DLD1 (cell line): ENCODE data around the gene CTTNBP2NL.
"Not testable (repeated sequence)": the region's sequence is repeated elsewhere in the genome, so short reads cannot be mapped to it uniquely, and the experiment has no call there.

Experiments used
- in situ Hi-C: cut with HindIII; loops from 2 replicates; pipeline ENCODE4 v1.10.0; 2017; ENCODE audit warnings: low sequenced_read_pairs

The CTTNBP2NL gene

DNA sequence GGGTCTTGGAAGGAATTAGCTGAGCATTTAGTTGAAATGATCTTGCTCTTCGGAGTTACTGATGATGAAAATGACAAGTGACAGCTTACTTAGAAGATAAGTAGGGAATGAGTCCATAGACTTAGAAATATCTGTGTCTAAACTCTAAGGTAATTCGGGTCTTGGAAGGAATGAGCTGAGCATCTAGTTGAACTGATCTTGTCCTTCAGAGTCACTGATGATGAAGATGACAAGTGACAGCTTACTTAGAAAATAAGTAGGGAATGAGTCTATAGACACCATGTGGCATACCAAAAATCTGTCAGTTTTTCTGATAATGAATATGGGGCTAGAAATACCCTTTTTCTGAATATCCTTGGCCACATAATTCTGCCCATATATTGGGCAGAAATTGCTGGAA lies 14.7 kb downstream of the CTTNBP2NL start:
- in situ Hi-C loops: no loop called here

DNA sequence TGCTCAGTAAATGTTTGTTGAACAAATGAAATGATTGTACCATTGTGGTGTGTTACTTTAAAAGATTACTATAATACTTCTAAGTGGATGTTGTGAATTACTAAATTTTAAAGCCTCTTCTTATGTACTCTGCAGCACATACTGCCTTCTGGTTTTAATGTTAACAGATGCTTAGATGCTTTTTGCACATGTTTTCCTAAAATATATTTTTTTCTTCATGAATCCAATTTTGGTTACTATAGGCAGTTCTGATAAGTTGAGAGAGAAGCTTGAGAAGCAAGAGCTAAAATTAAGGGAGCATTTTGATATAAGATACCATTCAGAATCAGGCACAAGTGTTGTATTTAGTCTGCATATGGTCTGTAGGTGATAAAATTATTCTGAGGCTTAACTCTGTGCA lies 21.3 kb downstream of the CTTNBP2NL start:
- in situ Hi-C loops: no loop called here

DNA sequence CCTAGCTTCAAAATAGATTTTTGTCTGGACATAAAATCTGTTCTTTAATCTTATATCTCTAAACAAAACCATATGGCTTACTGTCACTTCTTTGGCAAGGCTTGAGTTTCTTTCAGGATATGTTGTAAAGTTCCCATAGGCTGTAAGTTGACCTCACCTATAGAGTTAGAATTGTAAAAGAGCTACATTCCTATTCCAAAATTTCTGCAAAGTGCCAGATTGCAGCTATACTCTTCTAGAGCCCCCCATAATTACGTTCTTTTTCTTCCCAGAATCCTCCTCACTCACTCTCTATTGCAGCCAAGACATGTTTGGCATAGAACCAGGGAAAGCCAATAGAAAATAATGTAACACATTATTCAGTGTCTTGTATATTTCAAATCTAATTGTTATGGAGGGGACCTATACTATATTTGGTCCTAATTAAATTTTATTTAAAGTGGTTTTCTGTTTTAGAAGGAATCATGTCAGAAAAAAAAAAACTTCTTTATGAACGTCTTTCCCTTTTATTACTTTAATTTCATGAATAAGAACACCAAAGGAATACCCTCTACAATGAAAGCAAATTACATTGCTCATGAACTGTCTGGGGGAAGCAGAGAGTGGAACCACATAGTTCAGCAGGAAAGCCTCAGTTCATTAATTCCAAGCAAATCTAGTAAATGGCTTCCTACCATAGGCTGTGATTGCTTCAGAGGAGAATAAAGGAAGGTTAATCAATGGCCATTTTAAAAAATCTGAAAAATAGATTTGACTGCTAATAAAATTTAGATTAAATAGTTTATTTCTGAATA lies 22.3 kb downstream of the CTTNBP2NL start:
- in situ Hi-C loops: no loop called here

DNA sequence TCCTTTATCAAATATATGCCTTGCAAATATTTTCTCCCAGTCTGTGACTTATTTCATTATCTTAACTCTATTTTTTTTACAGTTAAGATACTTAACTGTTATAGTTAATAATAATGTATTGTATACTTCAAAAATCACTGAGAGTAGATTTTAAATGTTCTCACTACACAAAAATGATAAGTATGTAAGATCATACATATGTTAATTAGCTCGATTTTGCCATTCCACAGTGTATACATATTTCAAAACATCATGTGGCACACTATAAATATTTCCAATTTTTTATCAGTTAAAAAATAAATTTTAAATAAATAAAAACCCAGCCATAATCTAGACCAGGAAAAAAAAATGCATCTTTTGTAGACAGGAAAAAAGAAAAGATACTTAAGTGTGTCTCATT lies 27.2 kb downstream of the CTTNBP2NL start:
- in situ Hi-C loops: no loop called here

DNA sequence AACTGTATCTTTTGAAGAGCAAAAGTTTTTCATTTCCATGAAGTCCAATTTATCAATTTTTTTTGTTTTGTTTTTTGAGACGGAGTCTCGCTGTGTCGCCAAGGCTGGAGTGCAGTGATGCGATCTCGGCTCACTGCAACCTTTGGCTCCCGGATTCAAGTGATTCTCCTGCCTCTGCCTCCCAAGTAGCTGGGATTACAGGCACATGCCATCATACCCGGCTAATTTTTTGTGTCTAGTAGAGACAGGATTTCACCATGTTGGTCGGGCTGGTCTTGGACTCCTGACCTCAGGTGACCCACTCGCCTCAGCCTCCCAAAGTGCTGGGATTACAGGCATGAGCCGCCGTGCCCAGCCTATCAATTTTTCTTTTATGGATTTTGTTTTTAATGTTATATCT lies 27.7 kb downstream of the CTTNBP2NL start:
- in situ Hi-C loops: not testable (repeated sequence)

- in situ Hi-C loops: no loop called here
Observed at GRCh38 chr1:112429749-112430148, 33.7 kb downstream of the CTTNBP2NL start.

DNA sequence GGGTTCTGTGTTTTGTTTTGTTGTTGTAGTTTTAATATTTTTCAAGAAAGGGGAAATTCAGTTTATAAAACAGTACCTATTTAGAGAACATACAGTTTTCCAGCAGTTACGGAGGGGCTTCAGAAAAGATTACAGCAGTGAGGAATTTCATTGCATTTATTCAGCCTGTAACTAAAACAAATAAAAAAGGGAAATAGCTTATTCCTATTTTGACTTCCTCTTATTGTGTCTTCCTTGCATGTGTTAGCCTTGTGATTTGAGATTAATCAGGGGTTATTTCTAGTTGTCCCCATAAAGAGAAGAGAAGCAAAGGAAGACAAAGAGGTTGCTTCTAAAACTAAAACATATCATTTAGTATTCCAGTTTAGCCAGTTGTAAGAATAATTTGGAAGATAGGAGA lies 35.0 kb downstream of the CTTNBP2NL start:
- in situ Hi-C loops: no loop called here

DNA sequence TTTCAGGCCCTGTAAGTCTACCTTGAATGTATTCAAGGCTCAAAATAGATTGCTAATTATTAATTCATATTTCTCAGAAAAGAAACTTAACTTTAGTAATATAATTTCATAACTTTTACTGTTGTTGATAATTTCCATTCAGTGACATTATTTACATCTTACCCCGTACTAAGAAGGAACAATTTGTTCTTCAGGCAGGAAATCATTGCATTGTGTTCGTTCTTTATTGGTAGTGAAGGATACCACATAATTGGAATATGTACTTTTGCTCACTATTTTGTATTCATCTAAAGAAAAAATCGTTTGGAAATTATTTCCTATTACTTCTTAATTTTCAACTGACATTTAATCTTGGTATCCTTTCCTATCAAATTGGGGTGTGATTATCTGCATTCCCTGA lies 39.4 kb downstream of the CTTNBP2NL start:
- in situ Hi-C loops: no loop called here

DNA sequence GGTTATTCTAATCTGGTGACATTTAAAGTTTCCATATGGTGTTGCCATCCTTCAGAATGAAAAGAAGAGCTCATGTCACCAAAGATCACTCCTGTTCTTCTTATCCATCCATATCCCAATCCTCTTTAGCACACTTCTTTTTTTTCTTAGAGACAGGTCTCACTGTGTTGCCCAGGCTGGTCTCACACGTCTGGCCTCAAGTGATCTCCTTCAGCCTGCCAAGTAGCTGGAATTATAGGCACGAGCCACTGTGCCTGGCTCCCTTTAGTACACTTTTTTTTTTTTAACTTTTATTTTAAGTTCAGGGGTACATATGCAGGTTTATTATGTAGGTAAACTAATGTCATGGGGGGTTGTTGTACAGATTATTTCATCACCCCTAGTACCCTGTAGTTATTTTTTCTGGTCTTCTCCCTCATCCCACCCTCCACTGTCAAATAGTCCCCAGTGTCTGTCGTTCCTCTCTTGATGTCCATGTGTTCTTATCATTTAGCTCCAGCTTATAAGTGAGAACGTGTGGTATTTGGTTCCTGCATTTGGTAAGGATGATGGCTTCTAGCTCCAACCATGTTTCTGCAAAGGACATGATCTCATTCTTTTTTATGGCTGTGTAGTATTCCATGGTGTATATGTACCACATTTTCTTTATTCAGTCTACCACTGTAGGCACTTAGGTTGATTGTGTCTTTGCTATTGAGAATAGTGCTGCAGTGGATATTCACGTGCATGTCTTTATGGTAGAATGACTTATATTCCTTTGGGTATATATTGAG lies 40.6 kb downstream of the CTTNBP2NL start:
- in situ Hi-C loops: no loop called here

- in situ Hi-C loops: not testable (repeated sequence)
Observed at GRCh38 chr1:112438156-112438555, 42.1 kb downstream of the CTTNBP2NL start.

- in situ Hi-C loops: no loop called here
Observed at GRCh38 chr1:112439592-112439991, 43.6 kb downstream of the CTTNBP2NL start.

- in situ Hi-C loops: no loop called here
Observed at GRCh38 chr1:112440574-112440973, 44.6 kb downstream of the CTTNBP2NL start.

DNA sequence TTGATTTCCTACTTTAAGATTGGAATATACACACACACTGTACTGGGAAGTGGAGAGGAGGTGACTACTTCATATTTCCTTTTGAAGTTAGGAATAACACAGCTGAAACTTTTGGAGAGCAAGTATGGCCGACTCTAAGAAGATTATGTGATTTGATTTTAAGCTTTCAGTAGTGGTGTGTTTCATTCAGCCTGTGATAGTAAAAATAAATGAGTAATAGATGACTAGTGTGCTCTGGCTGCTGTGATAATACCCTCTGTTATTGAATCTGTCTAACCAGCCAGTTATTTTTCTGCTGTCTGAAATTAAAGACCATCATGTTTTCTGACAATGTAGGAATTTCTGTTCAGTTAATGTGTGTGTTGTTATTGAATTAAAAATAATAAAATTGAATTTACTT lies 48.3 kb downstream of the CTTNBP2NL start:
- in situ Hi-C loops: no loop called here

GRCh38 chr1:112445596-112445995 lies 49.6 kb downstream of the CTTNBP2NL start:
- in situ Hi-C loops: loop anchor here (5.0 kb wide), 1 partner anchor 38 kb away; no protein-coding TSS in a partner anchor

DNA sequence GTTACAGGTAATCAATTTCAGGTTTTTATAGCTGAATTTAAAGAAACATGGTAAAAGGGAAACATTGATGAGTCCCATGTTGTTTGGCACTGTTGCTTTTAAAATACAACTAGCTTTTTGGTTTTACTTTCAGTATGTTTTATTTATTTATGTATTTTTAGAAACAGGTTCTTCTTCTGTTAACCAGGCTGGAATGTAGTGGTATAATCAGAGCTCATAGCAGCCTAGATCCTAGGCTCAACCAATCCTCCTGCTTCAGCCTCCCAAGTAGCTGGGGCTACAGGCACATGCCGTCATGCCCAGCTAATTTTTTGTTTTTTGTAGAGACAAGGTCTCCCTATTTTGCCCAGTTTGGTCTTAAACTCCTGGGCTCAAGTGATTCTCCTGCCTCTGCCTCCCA lies 50.4 kb downstream of the CTTNBP2NL start:
- in situ Hi-C loops: loop anchor here (5.0 kb wide), 1 partner anchor 39 kb away; no protein-coding TSS in a partner anchor

DNA sequence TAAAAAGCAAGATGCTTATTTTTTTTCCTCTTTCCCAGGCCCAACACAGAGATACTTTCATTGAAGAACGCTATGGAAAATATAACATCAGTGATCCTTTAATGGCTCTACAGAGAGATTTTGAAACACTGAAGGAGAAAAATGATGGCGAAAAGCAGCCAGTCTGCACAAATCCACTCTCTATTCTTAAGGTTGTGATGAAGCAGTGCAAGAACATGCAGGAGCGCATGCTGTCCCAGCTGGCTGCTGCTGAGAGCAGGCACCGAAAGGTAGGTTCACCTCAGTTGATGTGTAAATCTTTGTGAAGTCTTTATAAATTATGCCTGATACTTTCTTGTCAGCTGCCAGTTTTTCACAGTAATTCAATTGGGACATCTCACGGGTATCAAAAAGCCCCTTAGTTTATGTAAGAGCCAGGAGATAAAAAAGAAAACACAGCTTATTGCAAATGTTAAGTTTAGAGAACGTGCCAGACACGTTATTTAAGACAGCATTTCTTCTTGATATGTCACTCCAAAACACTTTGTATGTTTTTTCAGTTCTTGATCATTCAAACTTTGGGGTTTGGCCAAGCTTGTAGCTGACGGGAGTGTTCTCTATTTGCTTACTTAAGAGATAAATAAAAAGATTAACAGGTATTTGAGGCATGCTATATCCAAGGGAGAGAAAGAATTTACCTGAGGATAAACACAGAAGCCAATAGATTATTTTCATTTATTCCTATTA lies 53.1 kb downstream of the CTTNBP2NL start:
- in situ Hi-C loops: loop anchor here (5.0 kb wide), 1 partner anchor 42 kb away; no protein-coding TSS in a partner anchor

- in situ Hi-C loops: loop anchor here (5.0 kb wide), 1 partner anchor 42 kb away; no protein-coding TSS in a partner anchor
Observed at GRCh38 chr1:112449630-112449983, 53.6 kb downstream of the CTTNBP2NL start.

DNA sequence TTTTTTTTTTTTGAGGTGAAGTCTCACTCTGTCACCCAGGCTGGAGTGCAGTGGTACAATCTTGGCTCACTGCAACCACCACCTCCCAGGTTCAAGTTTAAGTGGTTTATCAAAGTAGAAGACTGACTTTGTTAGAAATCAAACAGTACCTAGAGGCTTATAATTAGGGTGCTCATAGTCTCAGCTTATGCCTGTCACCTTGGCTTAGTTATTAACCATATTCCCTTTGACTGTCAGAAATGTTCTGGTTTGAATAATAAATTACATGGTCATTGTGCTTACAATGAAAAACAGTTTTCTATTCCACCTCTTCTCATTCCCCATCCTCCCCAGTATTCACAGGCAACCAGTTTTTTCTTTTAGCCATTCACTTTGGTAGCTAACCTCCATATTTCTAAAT lies 54.8 kb downstream of the CTTNBP2NL start:
- in situ Hi-C loops: no loop called here

DNA sequence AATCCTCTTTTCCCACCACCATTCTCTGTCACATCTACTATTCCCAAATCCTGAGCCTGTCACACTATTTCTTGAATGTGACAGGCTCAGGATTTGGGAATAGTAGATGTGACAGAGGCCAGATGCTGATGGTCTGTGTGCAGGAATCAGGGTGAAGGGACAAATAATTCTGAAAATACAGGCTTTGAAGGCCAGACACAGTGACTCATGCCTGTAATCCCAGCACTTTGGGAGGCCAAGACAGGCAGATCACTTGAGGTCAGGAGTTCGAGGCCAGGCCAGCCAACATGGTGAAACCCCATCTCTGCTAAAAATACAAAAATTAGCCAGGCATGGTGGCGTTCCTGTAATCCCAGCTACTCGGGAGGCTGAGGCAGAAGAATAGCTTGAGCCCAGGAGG lies 55.3 kb downstream of the CTTNBP2NL start:
- in situ Hi-C loops: not testable (repeated sequence)

DNA sequence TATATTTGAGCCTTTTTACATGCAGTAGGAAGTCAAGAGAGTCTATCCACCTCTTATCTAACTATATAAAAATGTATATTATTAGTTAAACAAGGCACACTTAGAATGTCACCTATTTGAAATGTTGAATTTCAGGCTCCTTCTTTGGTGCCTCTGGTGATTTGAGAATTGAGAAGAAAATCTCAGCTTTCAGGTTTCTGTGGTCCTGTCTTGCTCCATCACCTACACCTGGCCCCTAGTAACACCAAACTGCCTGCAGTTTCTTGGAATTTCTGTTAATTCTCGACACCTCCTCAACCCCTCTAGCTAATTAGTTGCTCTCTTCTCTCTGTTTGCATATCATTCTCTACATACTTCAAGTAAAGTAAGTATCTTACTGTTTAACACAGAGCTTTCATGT lies 57.9 kb downstream of the CTTNBP2NL start:
- in situ Hi-C loops: no loop called here

GRCh38 chr1:112454316-112454715 lies 58.3 kb downstream of the CTTNBP2NL start:
- in situ Hi-C loops: no loop called here
